Measurements from ENCODE around the gene AKT2.

The AKT2 gene

DNA sequence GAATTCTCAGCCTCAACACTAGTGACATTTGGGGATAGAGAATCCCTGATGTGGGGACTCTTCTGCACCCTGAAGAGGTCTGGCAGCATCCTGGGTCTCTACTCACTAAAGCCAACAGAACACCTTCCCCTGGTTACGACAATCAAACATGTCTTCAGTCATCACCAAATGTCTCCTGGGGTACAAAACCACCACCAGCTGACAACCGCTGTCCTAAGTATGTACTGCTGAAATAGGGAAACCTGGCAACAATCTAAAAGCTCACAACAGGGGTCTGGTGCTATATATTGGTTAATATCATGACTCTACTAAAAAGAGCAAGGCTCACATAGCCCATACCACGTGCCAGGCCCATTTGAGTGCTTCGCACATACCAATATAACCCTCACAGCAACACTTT, 13.4 kb downstream of the AKT2 start:
- DNase-seq (ENCODE audit: low spot score), result no peak
- TF ChIP-seq, protein P1, sequence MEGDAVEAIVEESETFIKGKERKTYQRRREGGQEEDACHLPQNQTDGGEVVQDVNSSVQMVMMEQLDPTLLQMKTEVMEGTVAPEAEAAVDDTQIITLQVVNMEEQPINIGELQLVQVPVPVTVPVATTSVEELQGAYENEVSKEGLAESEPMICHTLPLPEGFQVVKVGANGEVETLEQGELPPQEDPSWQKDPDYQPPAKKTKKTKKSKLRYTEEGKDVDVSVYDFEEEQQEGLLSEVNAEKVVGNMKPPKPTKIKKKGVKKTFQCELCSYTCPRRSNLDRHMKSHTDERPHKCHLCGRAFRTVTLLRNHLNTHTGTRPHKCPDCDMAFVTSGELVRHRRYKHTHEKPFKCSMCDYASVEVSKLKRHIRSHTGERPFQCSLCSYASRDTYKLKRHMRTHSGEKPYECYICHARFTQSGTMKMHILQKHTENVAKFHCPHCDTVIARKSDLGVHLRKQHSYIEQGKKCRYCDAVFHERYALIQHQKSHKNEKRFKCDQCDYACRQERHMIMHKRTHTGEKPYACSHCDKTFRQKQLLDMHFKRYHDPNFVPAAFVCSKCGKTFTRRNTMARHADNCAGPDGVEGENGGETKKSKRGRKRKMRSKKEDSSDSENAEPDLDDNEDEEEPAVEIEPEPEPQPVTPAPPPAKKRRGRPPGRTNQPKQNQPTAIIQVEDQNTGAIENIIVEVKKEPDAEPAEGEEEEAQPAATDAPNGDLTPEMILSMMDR (IDR thresholded peaks at IDR 0.05; ENCODE audit: extremely low read depth, missing control alignments), result no peak

DNA sequence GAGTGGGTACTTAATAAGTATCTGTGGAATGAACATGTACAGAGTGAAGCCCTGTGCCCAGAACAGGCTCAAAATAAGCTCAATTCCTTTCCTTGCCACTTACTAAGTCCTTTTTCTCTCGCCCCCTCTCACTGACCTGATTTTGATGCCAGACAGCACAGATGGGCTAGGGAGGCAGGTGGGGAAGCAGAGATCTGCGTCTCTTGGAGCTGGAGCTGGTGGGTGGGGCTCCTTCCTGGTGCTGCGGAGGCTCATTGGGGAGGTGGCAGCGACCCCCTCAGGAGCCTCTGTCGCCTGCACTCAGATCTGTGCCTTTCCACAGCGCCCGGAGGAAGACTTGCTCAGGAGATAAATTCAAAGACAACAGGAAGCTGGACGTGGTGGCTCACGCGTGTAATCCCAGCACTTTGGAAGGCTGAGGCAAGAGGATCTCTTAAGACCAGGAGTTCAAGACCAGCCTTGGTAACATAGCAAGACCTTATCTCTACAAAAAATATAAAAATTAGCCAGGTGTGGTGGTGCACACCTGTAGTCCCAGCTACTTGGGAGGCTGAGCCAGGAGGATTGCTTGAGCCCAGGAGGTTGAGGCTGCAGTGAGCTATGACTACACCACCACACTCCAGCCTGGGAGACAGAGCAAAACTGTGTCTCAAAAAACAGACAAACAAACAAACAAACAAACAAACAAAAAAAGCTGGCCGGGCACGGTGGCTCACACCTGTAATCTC, 14.6 kb downstream of the AKT2 start:
- TF ChIP-seq, protein P1 (IDR thresholded peaks at IDR 0.05; ENCODE audit: extremely low read depth, missing control alignments), result no peak
- no peak for DNase-seq (ENCODE audit: low spot score)

DNA sequence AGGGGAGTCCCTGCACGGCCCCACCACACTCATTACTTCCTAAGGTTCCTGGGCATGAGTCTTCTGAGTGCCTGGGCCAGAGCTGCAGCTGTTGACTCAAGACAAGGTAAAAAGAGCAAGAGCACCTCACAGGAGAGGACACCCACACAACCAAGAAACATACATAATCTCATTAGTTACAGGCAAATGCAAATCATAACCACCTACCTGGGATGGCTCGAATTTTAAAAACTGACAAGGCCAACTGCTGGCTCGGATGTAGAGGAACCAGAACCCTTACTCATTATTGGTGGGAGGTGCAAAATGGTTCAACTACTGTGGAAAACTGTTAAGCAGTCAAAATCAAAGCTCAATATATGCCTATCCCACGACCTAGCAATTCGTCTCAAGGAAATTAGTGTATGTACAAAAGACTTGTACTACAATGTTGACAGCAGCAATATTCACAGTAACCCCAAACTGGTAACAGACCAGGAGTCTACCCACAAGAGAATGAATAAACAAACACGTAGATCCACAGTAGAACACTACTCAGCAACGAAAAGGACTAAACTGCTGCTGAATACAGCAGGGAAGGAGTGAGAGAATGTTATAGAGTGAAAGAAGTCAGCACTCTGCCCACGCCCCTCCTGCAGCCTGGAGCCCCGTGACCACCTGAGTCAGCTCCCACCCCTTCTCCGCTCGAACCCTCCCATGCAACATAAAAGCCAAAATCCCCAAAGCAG, 15.8 kb downstream of the AKT2 start:
- TF ChIP-seq, protein P1 (IDR thresholded peaks at IDR 0.05; ENCODE audit: extremely low read depth, missing control alignments), result no peak
- DNase-seq (ENCODE audit: low spot score), result no peak

DNA sequence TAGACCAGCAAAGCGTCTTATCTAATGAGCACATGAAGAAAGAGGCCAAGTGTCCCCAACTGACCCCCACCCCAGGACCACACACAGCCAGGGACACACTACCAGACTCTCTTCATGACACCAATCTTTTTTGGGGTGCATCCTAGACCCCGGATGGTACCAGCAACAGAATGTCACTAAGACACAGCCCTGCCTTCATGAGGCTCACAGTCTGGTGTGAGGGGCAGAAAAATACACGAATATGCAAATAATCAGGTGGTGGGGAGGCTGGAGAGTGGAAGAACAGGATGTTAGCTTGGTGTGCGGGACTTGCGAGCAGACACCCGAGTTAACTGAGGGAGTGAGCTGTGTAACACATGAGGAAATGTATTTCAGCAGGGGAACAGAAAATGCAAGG, 17.5 kb downstream of the AKT2 start:
- no peak for DNase-seq (ENCODE audit: low spot score)
- TF ChIP-seq, protein P1 (IDR thresholded peaks at IDR 0.05; ENCODE audit: extremely low read depth, missing control alignments), result no peak

DNA sequence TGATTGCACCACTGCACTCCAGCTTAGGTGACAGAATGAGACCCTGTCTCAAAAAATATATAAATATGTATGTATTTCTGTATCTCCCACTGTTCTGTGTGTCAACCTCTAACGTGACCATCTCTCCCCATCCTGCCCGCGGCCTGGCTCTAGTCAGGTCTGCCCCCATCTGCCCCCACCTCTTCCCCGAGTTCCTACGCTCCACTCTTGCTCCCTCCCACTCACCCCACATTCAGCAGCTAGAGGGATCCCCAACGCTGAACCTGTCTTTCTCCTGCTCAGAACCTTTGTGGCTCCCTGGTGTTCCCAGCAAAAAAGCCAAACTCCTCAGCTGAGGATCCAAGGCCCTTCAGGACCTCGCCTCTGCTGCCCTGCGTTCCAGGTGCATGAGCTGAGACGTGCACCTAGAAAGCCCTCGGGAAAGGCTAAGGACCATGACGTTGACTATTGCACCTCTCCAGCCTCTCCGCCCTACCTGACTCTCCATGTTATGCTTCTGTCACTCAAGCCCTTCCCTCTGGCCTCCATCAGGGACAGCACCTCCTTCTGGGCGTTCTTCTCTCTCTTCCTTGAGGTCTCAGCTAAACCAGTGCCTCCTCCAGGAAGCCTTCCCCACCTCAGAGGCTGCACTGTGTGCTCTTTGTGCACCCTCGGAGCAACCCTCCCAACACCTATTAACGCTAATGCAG, 18.1 kb downstream of the AKT2 start:
- TF ChIP-seq, protein P1 (IDR thresholded peaks at IDR 0.05; ENCODE audit: extremely low read depth, missing control alignments), result no peak

DNA sequence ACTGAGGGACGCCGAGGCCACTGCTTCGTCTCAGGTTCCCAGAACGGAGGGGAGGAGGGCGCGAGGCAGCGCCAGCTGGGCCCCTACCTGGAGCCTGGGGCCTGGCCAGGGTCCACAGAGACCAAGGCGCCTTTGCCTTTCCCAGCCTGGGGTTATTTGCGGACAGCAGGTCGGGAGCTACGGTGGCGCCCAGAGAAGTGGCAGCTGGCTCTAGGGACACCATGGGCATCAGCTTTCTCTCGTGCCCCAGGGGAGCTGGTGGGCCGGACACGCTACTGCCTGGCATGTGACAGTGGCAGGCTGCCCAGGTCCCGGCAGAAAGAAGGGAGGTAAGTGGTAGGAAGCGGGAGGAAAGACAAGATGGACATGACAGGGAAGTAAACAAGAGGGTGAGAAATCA, 19.0 kb downstream of the AKT2 start:
- TF ChIP-seq, protein P1 (IDR thresholded peaks at IDR 0.05; ENCODE audit: extremely low read depth, missing control alignments), result no peak
- no peak for DNase-seq (ENCODE audit: low spot score)

More for the DNA sequence above, 18.1 kb downstream of the AKT2 start:
- no peak for DNase-seq (ENCODE audit: low spot score)

DNA sequence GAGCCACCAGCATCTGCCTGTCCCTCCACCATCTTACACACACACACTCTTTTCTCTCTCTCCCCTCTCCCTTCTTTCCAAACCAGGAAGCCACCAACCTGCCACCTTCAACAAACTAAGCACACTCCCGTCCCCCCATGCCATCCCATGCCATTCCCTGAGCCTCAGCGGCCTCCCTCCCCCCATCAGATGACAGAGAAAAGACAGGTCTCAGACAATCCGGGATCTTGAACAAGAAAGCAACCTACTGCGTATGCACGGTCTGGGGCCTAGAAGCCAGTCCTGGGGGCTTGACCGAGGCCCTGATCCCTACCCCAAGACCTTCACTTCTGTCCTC, 19.4 kb downstream of the AKT2 start:
- TF ChIP-seq, protein P1 (IDR thresholded peaks at IDR 0.05; ENCODE audit: extremely low read depth, missing control alignments), result no peak
- no peak for DNase-seq (ENCODE audit: low spot score)
